B cell (primary cell): ENCODE results near the gene CSTF1. TPM values are rescaled to one million over a fixed set of nuclear protein-coding genes. Genes with fewer than 3 reads are reported as not detected.

Experiments
- ATAC-seq: fragments of 200-7000 bp; cut with Tn5 transposase; one replicate; pipeline ENCODE4 v1.10.0; 2021; ENCODE audit warnings: low read depth, mild to moderate bottlenecking, moderate number of reproducible peaks, moderate library complexity
- CTCF ChIA-PET: fragments of 350-600 bp; sonication (Branson Sonifier 250); formaldehyde crosslinking; loops from one replicate; lab custom pipeline; 2021; ENCODE audit warnings: antibody characterized with exemption, inconsistent platforms; lab: Charles Lee
- POLR2A ChIA-PET: fragments of 350-600 bp; sonication (Branson Sonifier 250); formaldehyde crosslinking; loops from one replicate; lab custom pipeline; 2021; ENCODE audit warnings: antibody characterized with exemption; lab: Charles Lee
- DNase-seq: peaks from one replicate; pipeline ENCODE4 v3.0.0; 2013
- H2AFZ ChIP-seq: 2 replicates; pipeline ENCODE4 v1.6.1; 2012; ENCODE audit warnings: mild to moderate bottlenecking, low read depth, low read length; ENCODE audit not compliant: insufficient read depth, poor library complexity, severe bottlenecking
- H3K27ac ChIP-seq, 2 donors: 1 replicate in 1 of 2; 2 replicates in 1 of 2; pipeline ENCODE4 v1.5.1; 2012 to 2013; ENCODE audit warnings: low read length in 2 of 2, mild to moderate bottlenecking in 2 of 2, moderate library complexity in 1 of 2
- H3K27me3 ChIP-seq, 4 experiments: fragments of 200-600 bp in 1 of 4; sonication (generic) in 1 of 4; replicated peaks in 1 of 4; 1 replicate in 2 of 4; 2 replicates in 2 of 4; pipeline versions ENCODE4 v1.6.1 to v1.7.0; 2013 to 2016; ENCODE audit warnings: low read length in 3 of 4, mild to moderate bottlenecking in 2 of 4, mixed read lengths in 1 of 4, moderate library complexity in 1 of 4; ENCODE audit not compliant: insufficient read depth in 4 of 4, control insufficient read depth in 3 of 4; ENCODE audit errors: control extremely low read depth in 1 of 4
- H3K36me3 ChIP-seq, 2 experiments: replicated peaks in 1 of 2; 1 replicate in 1 of 2; 2 replicates in 1 of 2; pipeline versions ENCODE4 v1.6.1 to v1.7.1; 2013; ENCODE audit warnings: low read length in 1 of 2; ENCODE audit not compliant: insufficient read depth in 2 of 2, control insufficient read depth in 1 of 2; ENCODE audit errors: control extremely low read depth in 1 of 2, extremely low read depth in 1 of 2
- H3K4me1 ChIP-seq, 2 donors: fragments of 200-600 bp in 1 of 2; sonication (generic) in 1 of 2; 1 replicate in 1 of 2; 2 replicates in 1 of 2; pipeline versions ENCODE4 v1.5.1 to v1.6.1; 2013 to 2017; ENCODE audit warnings: low read length in 2 of 2; ENCODE audit not compliant: control insufficient read depth in 2 of 2, insufficient read depth in 2 of 2
- H3K4me2 ChIP-seq: replicated peaks from 2 replicates; pipeline ENCODE3; 2012; ENCODE audit warnings: mild to moderate bottlenecking, low read depth, low read length; ENCODE audit not compliant: poor library complexity, severe bottlenecking
- H3K4me3 ChIP-seq, 5 experiments: fragments of 200-600 bp in 1 of 5; sonication (generic) in 1 of 5; 1 replicate in 3 of 5; 2 replicates in 2 of 5; pipeline versions ENCODE4 v1.5.1 to v1.7.0; 2011 to 2016; ENCODE audit warnings: low read length in 4 of 5, mild to moderate bottlenecking in 4 of 5, low read depth in 2 of 5, control low read depth in 1 of 5, moderate library complexity in 1 of 5; ENCODE audit not compliant: insufficient read depth in 1 of 5; ENCODE audit errors: control extremely low read depth in 1 of 5, extremely low read depth in 1 of 5
- H3K79me2 ChIP-seq: fragments of 200-600 bp; sonication (generic); one replicate; pipeline ENCODE4 v1.6.0; 2016; ENCODE audit warnings: low read length; ENCODE audit not compliant: control insufficient read depth, insufficient read depth
- H3K9ac ChIP-seq: fragments of 200-600 bp; sonication (generic); 2 replicates; pipeline ENCODE4 v1.6.1; 2017; ENCODE audit warnings: mild to moderate bottlenecking, low read length, moderate library complexity
- H3K9me3 ChIP-seq, 3 donors: one replicate each; pipeline versions ENCODE4 v1.6.1 to v1.7.1; 2013; ENCODE audit warnings: low read length in 2 of 3; ENCODE audit not compliant: control insufficient read depth in 2 of 3, insufficient read depth in 1 of 3; ENCODE audit errors: control extremely low read depth in 1 of 3
- H4K20me1 ChIP-seq: 2 replicates; pipeline ENCODE4 v1.6.0; 2012; ENCODE audit warnings: mild to moderate bottlenecking, low read length; ENCODE audit not compliant: insufficient read depth, control insufficient read depth, poor library complexity, severe bottlenecking
- H3K27ac Mint-ChIP-seq: one replicate; pipeline ENCODE4 v1.8.0; 2021; ENCODE audit warnings: mixed read lengths
- H3K27me3 Mint-ChIP-seq: one replicate; pipeline ENCODE4 v1.8.0; 2021; ENCODE audit warnings: mixed read lengths
- H3K4me1 Mint-ChIP-seq: one replicate; pipeline ENCODE4 v1.8.0; 2021; ENCODE audit warnings: mixed read lengths
- H3K4me3 Mint-ChIP-seq: one replicate; pipeline ENCODE4 v1.8.0; 2021; ENCODE audit warnings: mixed read lengths
- H3K9me3 Mint-ChIP-seq: one replicate; pipeline ENCODE4 v1.8.0; 2022; ENCODE audit warnings: mixed read lengths; ENCODE audit not compliant: insufficient read depth
- CTCF ChIP-seq: fragments of 200-600 bp; IDR thresholded peaks from one replicate; pipeline ENCODE4 v1.8.0; 2022; ENCODE audit warnings: antibody characterized with exemption, mild to moderate bottlenecking
- EZH2 ChIP-seq: IDR thresholded peaks from 2 replicates; pipeline ENCODE4 v1.6.1; 2012; ENCODE audit warnings: borderline replicate concordance, low read depth, mild to moderate bottlenecking, moderate library complexity, low read length; ENCODE audit not compliant: insufficient read depth, poor library complexity, severe bottlenecking
- WGBS: methylation state at CpG from one replicate; pipeline ENCODE4 v1.1.5; 2013; ENCODE audit warnings: missing lambda C conversion rate; ENCODE audit not compliant: insufficient coverage; 5-methylcytosine and 5-hydroxymethylcytosine counted together
- intact Hi-C: fragments of 100-400 bp; cut with micrococcal nuclease; formaldehyde crosslinking; loops from one replicate; pipeline ENCODE4 v1.10.0; 2022
- polyA plus RNA-seq: library from polyadenylated mRNA; depleted of rRNA; stranded (reverse); fragments of >200 nt; gene quantifications from 2 replicates; pipeline ENCODE4 v1.2.3, GENCODE V29; 2012
- total RNA-seq, 2 donors: library from RNA; stranded (reverse); fragments of 120-200 nt in 1 of 2; gene quantifications; 1 replicate in 1 of 2; 2 replicates in 1 of 2; pipeline versions ENCODE4 v1.2.3 to v1.2.4, GENCODE V29; 2013 to 2022

Gene CSTF1
- total and polyA plus RNA-seq, 2 donors (not counting 1 experiment from before 2014, with no cell fraction given), result 18.3 to 33.8 TPM

- Histone ChIP-seq H3K9ac (no peak overlapping the region), H3K79me2 (peaks cover 6% of the 10 kb centered on the region), H3K36me3 (peaks cover 0 to 2% of the 10 kb centered on the region in 2 experiments), H3K4me3 (no peak overlapping the region), H3K27ac (no peak overlapping the region), H4K20me1 (no peaks in the 10 kb centered on the region), H3K4me1 (no peaks in the 10 kb centered on the region), H3K27me3 (no peaks in the 10 kb centered on the region), H3K9me3 (no peaks in the 10 kb centered on the region), H2AFZ (no peak overlapping the region), H3K4me2 (no peak overlapping the region)
- CTCF ChIA-PET, result no interaction called here
- Mint-ChIP-seq H3K27me3 (no peaks in the 10 kb centered on the region), H3K4me1 (peaks cover 2% of the 10 kb centered on the region), H3K27ac (no peak overlapping the region), H3K4me3 (no peak overlapping the region), H3K9me3 (no peaks in the 10 kb centered on the region)
- no peak for DNase-seq
- POLR2A ChIA-PET, result no interaction called here
- no peak for TF ChIP-seq CTCF
- no peak for TF ChIP-seq EZH2
- WGBS, result no CpG with 5 or more reads among the region's 1 CpG
- intact Hi-C loops, result no loop called here
- no peak for ATAC-seq
Measured at GRCh38 chr20:56380375-56380774, 12.1 kb upstream of the CSTF1 start.

- Histone ChIP-seq H3K9me3 (no peaks in the 10 kb centered on the region), H2AFZ (no peak overlapping the region), H3K36me3 (peaks cover 2% of the 10 kb centered on the region in 2 experiments), H3K4me3 (no peak overlapping the region), H3K9ac (no peak overlapping the region), H3K27ac (no peak overlapping the region), H3K4me2 (no peak overlapping the region), H4K20me1 (no peaks in the 10 kb centered on the region), H3K79me2 (peaks cover 11% of the 10 kb centered on the region), H3K4me1 (no peaks in the 10 kb centered on the region), H3K27me3 (no peaks in the 10 kb centered on the region)
- WGBS, result no CpG with 5 or more reads among the region's 1 CpG
- H3K4me1 Mint-ChIP-seq, result no peaks in the 10 kb centered on the region
- TF ChIP-seq CTCF, result no peak
- no peak for TF ChIP-seq EZH2
- no peak overlapping the region for H3K27ac Mint-ChIP-seq
- intact Hi-C loops, result no loop called here
- H3K9me3 Mint-ChIP-seq, result no peaks in the 10 kb centered on the region
- DNase-seq, result no peak
- no peaks in the 10 kb centered on the region for H3K27me3 Mint-ChIP-seq
- no peak for ATAC-seq
- H3K4me3 Mint-ChIP-seq, result no peak overlapping the region
- POLR2A ChIA-PET, result no interaction called here
- CTCF ChIA-PET, result no interaction called here
Measured at GRCh38 chr20:56381501-56381900, 10.9 kb upstream of the CSTF1 start.
